VCaP (cell line): ENCODE measurements around the gene DMBT1.

ENCODE experiments used
- H3K27ac ChIP-seq: fragments of 450-650 bp; 2 replicates; pipeline ENCODE4 v1.5.1; 2017
- TF ChIP-seq, protein P1 (sequence below): fragments of 450-650 bp; conservative IDR thresholded peaks from 2 replicates; pipeline ENCODE4 v1.5.1; 2017; ENCODE audit warnings: mild to moderate bottlenecking, moderate library complexity

The DMBT1 gene

DNA sequence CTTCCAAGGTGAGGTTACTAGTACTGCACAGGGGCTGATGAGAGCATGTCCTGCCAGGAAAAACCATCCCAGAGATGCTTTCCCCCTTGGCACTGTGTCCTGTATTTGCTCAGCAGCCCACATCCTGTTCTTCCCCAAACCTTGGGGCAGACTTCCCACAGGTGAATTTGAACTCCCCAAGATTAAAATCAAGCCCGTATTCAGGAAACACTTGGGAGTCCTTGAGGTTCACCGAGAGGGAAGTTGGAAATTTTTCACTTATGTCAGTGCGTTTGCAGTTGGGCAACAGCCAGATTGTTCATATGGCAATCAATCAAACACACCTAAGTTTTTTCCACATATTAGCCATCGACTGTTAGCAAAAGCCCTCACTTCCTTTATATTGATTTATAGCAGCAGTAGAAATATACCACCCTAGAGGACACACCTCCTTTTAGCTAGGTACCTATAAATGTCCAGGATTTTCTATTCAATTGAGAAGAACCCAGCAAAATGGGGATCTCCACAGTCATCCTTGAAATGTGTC is at the start of gene DMBT1:
DMBT1 (plus strand) TSS at position 476 of the 526 bp plus-strand sequence; CDS start at position 493, 17 bp downstream.
- TF ChIP-seq, protein P1, sequence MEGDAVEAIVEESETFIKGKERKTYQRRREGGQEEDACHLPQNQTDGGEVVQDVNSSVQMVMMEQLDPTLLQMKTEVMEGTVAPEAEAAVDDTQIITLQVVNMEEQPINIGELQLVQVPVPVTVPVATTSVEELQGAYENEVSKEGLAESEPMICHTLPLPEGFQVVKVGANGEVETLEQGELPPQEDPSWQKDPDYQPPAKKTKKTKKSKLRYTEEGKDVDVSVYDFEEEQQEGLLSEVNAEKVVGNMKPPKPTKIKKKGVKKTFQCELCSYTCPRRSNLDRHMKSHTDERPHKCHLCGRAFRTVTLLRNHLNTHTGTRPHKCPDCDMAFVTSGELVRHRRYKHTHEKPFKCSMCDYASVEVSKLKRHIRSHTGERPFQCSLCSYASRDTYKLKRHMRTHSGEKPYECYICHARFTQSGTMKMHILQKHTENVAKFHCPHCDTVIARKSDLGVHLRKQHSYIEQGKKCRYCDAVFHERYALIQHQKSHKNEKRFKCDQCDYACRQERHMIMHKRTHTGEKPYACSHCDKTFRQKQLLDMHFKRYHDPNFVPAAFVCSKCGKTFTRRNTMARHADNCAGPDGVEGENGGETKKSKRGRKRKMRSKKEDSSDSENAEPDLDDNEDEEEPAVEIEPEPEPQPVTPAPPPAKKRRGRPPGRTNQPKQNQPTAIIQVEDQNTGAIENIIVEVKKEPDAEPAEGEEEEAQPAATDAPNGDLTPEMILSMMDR, result no peak
- no peak within 1 kb of the TSS for H3K27ac ChIP-seq

- TF ChIP-seq, protein P1, result no peak
Observed at GRCh38 chr10:122513053-122513452, 47.5 kb upstream of the DMBT1 start.

DNA sequence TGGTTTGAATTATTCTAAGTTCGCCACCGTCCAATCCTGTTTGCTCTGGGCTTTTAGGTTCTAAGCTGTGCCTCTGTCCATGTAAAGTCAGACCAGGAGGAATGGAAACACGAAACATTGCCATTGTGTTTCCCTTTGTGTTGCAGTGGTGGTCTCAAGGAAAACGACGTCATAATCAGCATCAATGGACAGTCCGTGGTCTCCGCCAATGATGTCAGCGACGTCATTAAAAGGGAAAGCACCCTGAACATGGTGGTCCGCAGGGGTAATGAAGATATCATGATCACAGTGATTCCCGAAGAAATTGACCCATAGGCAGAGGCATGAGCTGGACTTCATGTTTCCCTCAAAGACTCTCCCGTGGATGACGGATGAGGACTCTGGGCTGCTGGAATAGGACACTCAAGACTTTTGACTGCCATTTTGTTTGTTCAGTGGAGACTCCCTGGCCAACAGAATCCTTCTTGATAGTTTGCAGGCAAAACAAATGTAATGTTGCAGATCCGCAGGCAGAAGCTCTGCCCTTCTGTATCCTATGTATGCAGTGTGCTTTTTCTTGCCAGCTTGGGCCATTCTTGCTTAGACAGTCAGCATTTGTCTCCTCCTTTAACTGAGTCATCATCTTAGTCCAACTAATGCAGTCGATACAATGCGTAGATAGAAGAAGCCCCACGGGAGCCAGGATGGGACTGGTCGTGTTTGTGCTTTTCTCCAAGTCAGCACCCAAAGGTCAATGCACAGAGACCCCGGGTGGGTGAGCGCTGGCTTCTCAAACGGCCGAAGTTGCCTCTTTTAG is 46.3 kb upstream of the DMBT1 start:
- TF ChIP-seq, protein P1, result no peak
- no peak overlapping the region for H3K27ac ChIP-seq

More at GRCh38 chr10:122513053-122513452, 47.5 kb upstream of the DMBT1 start:
- H3K27ac ChIP-seq, result no peak overlapping the region

GRCh38 chr10:122515022-122515424 is 45.5 kb upstream of the DMBT1 start:
- TF ChIP-seq, protein P1, result no peak
- no peak overlapping the region for H3K27ac ChIP-seq

DNA sequence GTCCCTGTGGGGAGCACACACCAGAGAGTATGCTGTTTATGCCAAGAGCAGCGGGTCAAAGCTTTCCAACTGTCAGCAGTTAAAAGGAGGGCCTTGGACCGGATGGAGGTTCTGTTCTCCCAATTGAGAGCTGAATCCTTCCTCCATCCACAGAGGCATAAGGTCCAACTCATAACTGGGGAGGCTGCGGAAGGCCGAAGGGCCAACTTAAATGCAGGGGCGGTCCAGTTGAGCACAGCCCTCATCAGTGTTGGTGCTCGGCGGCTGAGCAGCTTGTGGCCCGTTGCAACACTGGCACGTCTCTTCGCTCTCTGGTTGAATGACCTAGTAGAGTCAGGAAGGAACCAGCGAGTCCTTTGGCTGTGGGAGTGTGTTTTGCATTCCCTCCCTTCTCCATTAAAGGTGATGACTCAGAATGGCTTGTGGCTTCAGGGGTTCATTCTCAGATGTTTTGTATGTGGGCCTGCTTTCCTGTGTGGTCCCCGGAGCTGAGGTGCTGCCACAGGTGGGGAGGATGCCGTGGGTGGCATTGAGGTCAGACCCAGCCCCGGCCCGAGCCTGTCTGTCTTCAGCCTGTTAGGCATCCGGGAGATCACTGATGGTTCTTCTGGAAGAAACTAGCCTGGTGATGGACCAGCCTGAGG is 44.8 kb upstream of the DMBT1 start:
- TF ChIP-seq, protein P1, result no peak
- H3K27ac ChIP-seq, result no peak overlapping the region

DNA sequence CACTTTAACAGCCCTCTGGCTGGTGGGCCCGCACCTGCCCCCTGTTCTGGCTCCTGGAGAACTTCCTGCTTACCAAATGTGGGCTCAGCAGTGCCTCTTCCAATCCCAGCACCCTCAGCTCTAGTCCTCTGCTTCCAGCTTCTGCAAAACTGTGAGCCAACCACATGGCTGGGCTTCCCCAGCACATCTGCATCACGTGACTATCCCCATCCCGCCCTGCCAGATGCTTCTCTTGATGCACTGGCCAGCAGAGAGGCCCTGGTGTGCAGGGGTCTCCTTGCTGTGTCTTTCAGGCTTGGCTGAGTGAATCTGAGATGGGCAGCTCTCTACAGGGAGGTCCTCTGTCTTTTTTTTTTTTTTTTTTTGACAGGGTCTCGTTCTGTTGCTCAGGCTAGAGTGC is 43.8 kb upstream of the DMBT1 start:
- H3K27ac ChIP-seq, result no peak overlapping the region
- TF ChIP-seq, protein P1, result no peak

DNA sequence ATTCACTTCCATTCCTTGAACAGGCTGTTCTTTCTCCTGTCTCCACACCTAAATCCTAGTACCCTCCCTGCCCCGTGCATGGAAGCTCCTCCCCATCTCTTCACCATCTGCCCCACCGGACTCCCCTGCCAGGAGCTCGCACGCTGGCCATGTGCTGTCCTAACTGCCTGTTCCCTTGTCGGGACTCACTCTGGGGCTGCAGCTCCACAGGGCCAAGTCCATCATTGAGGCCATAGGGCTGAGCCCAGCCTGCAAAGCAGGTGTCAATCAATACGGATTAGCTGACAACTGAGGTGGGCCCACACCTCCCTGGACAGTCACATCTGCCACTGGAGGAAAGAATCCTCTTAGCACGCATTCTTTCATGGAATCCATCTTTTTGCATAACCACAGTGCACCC is 41.4 kb upstream of the DMBT1 start:
- TF ChIP-seq, protein P1, result no peak
- no peak overlapping the region for H3K27ac ChIP-seq
